GM23338 (cell line): ENCODE data around the gene PLCH2. TPM values are rescaled to one million over a fixed set of nuclear protein-coding genes. Genes with fewer than 3 reads are reported as not detected.

Experiments used
- ATAC-seq: fragments of 200-7000 bp; cut with Tn5 transposase; 3 replicates; pipeline ENCODE4 v1.9.1; 2020
- DNase-seq: peaks from one replicate; pipeline ENCODE4 v3.0.0-alpha.2; 2015; ENCODE audit warnings: low spot score
- H2AFZ ChIP-seq: fragments of 200-600 bp; sonication (generic); 2 replicates; pipeline ENCODE4 v1.8.0; 2016; ENCODE audit warnings: antibody characterized with exemption, mild to moderate bottlenecking, moderate library complexity
- H3F3A ChIP-seq: fragments of 200-600 bp; sonication (generic); replicated peaks from 2 replicates; pipeline ENCODE4 v1.8.0; 2017; ENCODE audit warnings: antibody characterized with exemption, mixed run types, low read depth
- H3K27ac ChIP-seq: fragments of 200-600 bp; sonication (generic); 2 replicates; pipeline ENCODE4 v1.6.1; 2016; ENCODE audit warnings: low read depth
- H3K27me3 ChIP-seq: fragments of 200-600 bp; sonication (generic); 2 replicates; pipeline ENCODE4 v1.8.0; 2016; ENCODE audit warnings: mild to moderate bottlenecking, mixed run types, moderate library complexity; ENCODE audit not compliant: insufficient read depth
- H3K36me3 ChIP-seq: fragments of 200-600 bp; sonication (generic); 2 replicates; pipeline ENCODE4 v1.8.0; 2016; ENCODE audit warnings: mild to moderate bottlenecking; ENCODE audit not compliant: insufficient read depth
- H3K4me1 ChIP-seq: fragments of 200-600 bp; sonication (generic); 2 replicates; pipeline ENCODE4 v1.8.0; 2016; ENCODE audit warnings: mild to moderate bottlenecking, moderate library complexity; ENCODE audit not compliant: insufficient read depth
- H3K4me2 ChIP-seq: fragments of 200-600 bp; sonication (generic); 2 replicates; pipeline ENCODE4 v1.7.1; 2017; ENCODE audit warnings: mixed run types
- H3K4me3 ChIP-seq: fragments of 200-600 bp; sonication (generic); 2 replicates; pipeline ENCODE4 v1.6.1; 2016; ENCODE audit warnings: mixed run types
- H3K79me2 ChIP-seq: fragments of 200-600 bp; sonication (generic); replicated peaks from 2 replicates; pipeline ENCODE4 v1.8.0; 2017; ENCODE audit warnings: mild to moderate bottlenecking; ENCODE audit not compliant: insufficient read depth
- H3K9me2 ChIP-seq: fragments of 200-600 bp; sonication (generic); 2 replicates; pipeline ENCODE4 v1.8.0; 2017; ENCODE audit not compliant: insufficient read depth
- H4K20me1 ChIP-seq: fragments of 200-600 bp; sonication (generic); replicated peaks from 2 replicates; pipeline ENCODE4 v1.8.0; 2017; ENCODE audit warnings: mild to moderate bottlenecking; ENCODE audit not compliant: insufficient read depth
- H3K27ac Mint-ChIP-seq: 2 replicates; pipeline ENCODE4 v1.8.0; 2020; ENCODE audit warnings: inconsistent platforms, mild to moderate bottlenecking, moderate library complexity, mixed read lengths
- H3K27me3 Mint-ChIP-seq: 3 replicates; pipeline ENCODE4 v1.8.0; 2022; ENCODE audit warnings: low read depth, mild to moderate bottlenecking, moderate library complexity, mixed read lengths, inconsistent platforms; ENCODE audit not compliant: insufficient read depth, poor library complexity
- H3K36me3 Mint-ChIP-seq: 3 replicates; pipeline ENCODE4 v1.8.0; 2021; ENCODE audit warnings: low read depth, mild to moderate bottlenecking, inconsistent platforms, moderate library complexity, mixed read lengths
- H3K4me1 Mint-ChIP-seq: 3 replicates; pipeline ENCODE4 v1.8.0; 2020; ENCODE audit warnings: mild to moderate bottlenecking, inconsistent platforms, mixed read lengths
- H3K4me3 Mint-ChIP-seq: 3 replicates; pipeline ENCODE4 v1.8.0; 2021; ENCODE audit warnings: moderate library complexity, mild to moderate bottlenecking, inconsistent platforms, mixed read lengths
- H3K9me3 Mint-ChIP-seq: 3 replicates; pipeline ENCODE4 v1.8.0; 2020; ENCODE audit warnings: moderate library complexity, mild to moderate bottlenecking, inconsistent platforms, mixed read lengths
- CTCF ChIP-seq, 2 experiments: fragments of 200-600 bp in 1 of 2; sonication (generic) in 1 of 2; conservative IDR thresholded peaks; 2 replicates each; pipeline versions ENCODE4 v1.5.1 to v1.6.1; 2016 to 2017; ENCODE audit warnings: antibody characterized with exemption in 2 of 2, low read depth in 2 of 2, mild to moderate bottlenecking in 2 of 2, moderate library complexity in 1 of 2
- ETS1 ChIP-seq: IDR thresholded peaks from 2 replicates; pipeline ENCODE4 v1.6.1; 2016; ENCODE audit warnings: antibody characterized with exemption
- EZH2phosphoT487 ChIP-seq: fragments of 200-600 bp; sonication (generic); IDR thresholded peaks from one replicate; pipeline ENCODE4 v1.8.1; 2018; ENCODE audit warnings: antibody characterized with exemption; ENCODE audit not compliant: unreplicated experiment
- NANOG ChIP-seq: IDR thresholded peaks from 2 replicates; pipeline ENCODE4 v1.6.1; 2016; ENCODE audit warnings: antibody characterized with exemption, borderline replicate concordance
- REST ChIP-seq: IDR thresholded peaks from one replicate; pipeline ENCODE4 v1.6.1; 2018; ENCODE audit warnings: antibody characterized with exemption; ENCODE audit not compliant: unreplicated experiment
- STAT1 ChIP-seq: IDR thresholded peaks from one replicate; pipeline ENCODE4 v1.6.1; 2016; ENCODE audit warnings: antibody characterized with exemption; ENCODE audit not compliant: unreplicated experiment
- ZNF462 ChIP-seq: fragments of 250-450 bp; sonication (Bioruptor Pico); IDR thresholded peaks from 2 replicates; pipeline ENCODE4 v1.5.0; 2020; ENCODE audit warnings: mild to moderate bottlenecking, moderate library complexity
- polyA plus RNA-seq: library from polyadenylated mRNA; unstranded; fragments of >200 nt; fragmentation: Nextera tagmentation; extraction: Ambion mirVana; gene quantifications from 2 replicates; pipeline ENCODE4 v1.2.1, GENCODE V29; 2016
- total RNA-seq: library from RNA; depleted of rRNA; stranded (reverse); fragments of >200 nt; shearing (Covaris generic); gene quantifications from 2 replicates; pipeline ENCODE4 v1.2.3, GENCODE V29; 2014

Gene PLCH2
- total and polyA plus RNA-seq, 2 experiments from 2014 or later, result 0.31 TPM; not detected in 1

- TF ChIP-seq REST (no peak), CTCF (conservative IDR thresholded peaks at IDR 0.05; ENCODE audit: low read depth in 2 of 2) (no peak), ETS1 (no peak), NANOG (no peak), STAT1 (no peak), EZH2phosphoT487 (no peak)
Observed at GRCh38 chr1:2506901-2507565, 30.9 kb downstream of the PLCH2 start (continued).

DNA sequence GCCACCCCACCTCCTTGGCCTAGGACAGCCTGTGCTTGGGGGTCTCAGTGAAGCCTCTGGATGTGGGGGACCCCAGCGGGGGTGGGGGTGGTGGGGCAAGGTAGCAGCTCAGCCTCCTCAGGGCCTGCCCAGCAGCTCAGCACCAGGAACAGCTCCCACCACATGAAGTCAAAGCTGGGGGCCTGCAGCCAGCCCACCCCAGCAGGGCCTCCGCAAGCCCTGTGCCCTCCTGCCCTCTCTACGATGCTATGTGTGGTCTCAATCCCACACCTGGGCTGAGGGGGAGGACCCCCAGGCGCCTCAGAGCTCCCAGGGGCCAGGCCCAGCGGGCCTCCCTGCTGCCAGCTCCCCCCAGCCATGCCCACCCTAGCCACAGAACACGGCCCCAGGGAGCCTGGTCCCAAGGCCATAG is 31.7 kb downstream of the PLCH2 start:
- H4K20me1 ChIP-seq, result no peaks in the 10 kb centered on the region; the same call in 1 of the 2 replicates
- H2AFZ ChIP-seq, result no peak overlapping the region
- peaks cover 7% of the 10 kb centered on the region for H3K27me3 Mint-ChIP-seq
- H3K36me3 ChIP-seq, result no peaks in the 10 kb centered on the region; the same call in 1 of the 2 replicates
- ATAC-seq (no peak), DNase-seq (no peak)
- no peak overlapping the region for H3K4me2 ChIP-seq
- no peak overlapping the region for H3K27ac ChIP-seq
- no peaks in the 10 kb centered on the region for H3K9me2 ChIP-seq
- H3K36me3 Mint-ChIP-seq, result peaks cover 16% of the 10 kb centered on the region
- H3K27ac Mint-ChIP-seq, result no peak overlapping the region
- no peaks in the 10 kb centered on the region for H3K79me2 ChIP-seq
- H3K4me1 Mint-ChIP-seq, result no peaks in the 10 kb centered on the region
- H3K27me3 ChIP-seq, result no peaks in the 10 kb centered on the region
- H3K4me1 ChIP-seq, result no peaks in the 10 kb centered on the region
- H3K4me3 Mint-ChIP-seq, result no peak overlapping the region
- H3K4me3 ChIP-seq, result no peak overlapping the region
- no peaks in the 10 kb centered on the region for H3K9me3 Mint-ChIP-seq
- H3F3A ChIP-seq, result no peaks in the 10 kb centered on the region
- TF ChIP-seq ZNF462 (CRISPR knock-in tag), result no peak
- no peak for TF ChIP-seq REST
